HepG2 (cell line): ENCODE results near the gene MAN2A1. TPM values are rescaled to one million over a fixed set of nuclear protein-coding genes. Genes with fewer than 3 reads are reported as not detected.

Experiments used
- EZH2 ChIP-seq: conservative IDR thresholded peaks from 2 replicates; pipeline ENCODE4 v1.6.1; 2012; ENCODE audit warnings: mild to moderate bottlenecking, low read depth, low read length, moderate library complexity
- MLLT10 ChIP-seq: sonication (generic); formaldehyde crosslinking; IDR thresholded peaks from 2 replicates; pipeline ENCODE4 v1.4.0; 2020; ENCODE audit warnings: missing genetic modification reagents
- TBP ChIP-seq: sonication (generic); formaldehyde crosslinking; IDR thresholded peaks from 2 replicates; pipeline ENCODE4 v1.5.0; 2020; ENCODE audit warnings: missing genetic modification reagents
- ZFP36L2 ChIP-seq: sonication (generic); formaldehyde crosslinking; IDR thresholded peaks from 2 replicates; pipeline ENCODE4 v1.4.0; 2020; ENCODE audit warnings: missing genetic modification reagents
- ZFP82 ChIP-seq: sonication (generic); formaldehyde crosslinking; IDR thresholded peaks from 2 replicates; pipeline ENCODE4 v1.5.1; 2020; ENCODE audit warnings: mild to moderate bottlenecking, missing genetic modification reagents, borderline replicate concordance
- ZMYM3 ChIP-seq: sonication (generic); formaldehyde crosslinking; IDR thresholded peaks from 2 replicates; pipeline ENCODE4 v1.5.1; 2020; ENCODE audit warnings: mild to moderate bottlenecking, missing genetic modification reagents
- ZNF280B ChIP-seq: sonication (generic); formaldehyde crosslinking; IDR thresholded peaks from 2 replicates; pipeline ENCODE4 v1.5.0; 2020; ENCODE audit warnings: missing genetic modification reagents, mild to moderate bottlenecking, borderline replicate concordance
- ZNF737 ChIP-seq: sonication (generic); formaldehyde crosslinking; IDR thresholded peaks from 2 replicates; pipeline ENCODE4 v1.5.0; 2020; ENCODE audit warnings: missing genetic modification reagents, mild to moderate bottlenecking, borderline replicate concordance
- polyA plus RNA-seq, 8 experiments: library from polyadenylated mRNA; depleted of rRNA in 3 of 8; stranded (reverse) in 7 of 8; unstranded in 1 of 8; fragments of >200 nt; fragmentation: Illumina TruSeq in 4 of 8; extraction: Trizol in 4 of 8; gene quantifications; 2 replicates each; pipeline versions ENCODE4 v1.2.1 to v1.2.3, GENCODE V29; 2011 to 2016; ENCODE audit warnings: low read depth in 4 of 8, missing spikeins in 1 of 8, mixed read lengths in 1 of 8; ENCODE audit not compliant: insufficient read depth in 1 of 8
- total RNA-seq, 5 experiments: library from RNA; depleted of rRNA; stranded (reverse); fragments of >200 nt; fragmentation: Illumina TruSeq; extraction: Trizol; gene quantifications; 2 replicates each; pipeline ENCODE4 v1.2.3, GENCODE V29; 2016; ENCODE audit warnings: low read depth in 1 of 5
- TF ChIP-seq, protein P1 (sequence below): sonication (generic); formaldehyde crosslinking; IDR thresholded peaks from 2 replicates; pipeline ENCODE4 v1.8.0; 2022; ENCODE audit warnings: low read depth, missing genetic modification reagents

MAN2A1 gene
- total and polyA plus RNA-seq, 2 of the 13 experiments (the other 11 are each of a cell fraction or from before 2014, with no cell fraction given), result 56.2 to 80.5 TPM

GRCh38 chr5:109876030-109876725, 186.5 kb downstream of the MAN2A1 start (continued):
- TF ChIP-seq ZNF280B (CRISPR knock-in tag) (no peak), ZNF737 (CRISPR knock-in tag) (no peak), EZH2 (no peak), ZMYM3 (CRISPR knock-in tag) (no peak), ZFP82 (CRISPR knock-in tag) (no peak), MLLT10 (no peak), ZFP36L2 (CRISPR knock-in tag) (no peak), TBP (CRISPR knock-in tag) (no peak)
- TF ChIP-seq, protein P1, sequence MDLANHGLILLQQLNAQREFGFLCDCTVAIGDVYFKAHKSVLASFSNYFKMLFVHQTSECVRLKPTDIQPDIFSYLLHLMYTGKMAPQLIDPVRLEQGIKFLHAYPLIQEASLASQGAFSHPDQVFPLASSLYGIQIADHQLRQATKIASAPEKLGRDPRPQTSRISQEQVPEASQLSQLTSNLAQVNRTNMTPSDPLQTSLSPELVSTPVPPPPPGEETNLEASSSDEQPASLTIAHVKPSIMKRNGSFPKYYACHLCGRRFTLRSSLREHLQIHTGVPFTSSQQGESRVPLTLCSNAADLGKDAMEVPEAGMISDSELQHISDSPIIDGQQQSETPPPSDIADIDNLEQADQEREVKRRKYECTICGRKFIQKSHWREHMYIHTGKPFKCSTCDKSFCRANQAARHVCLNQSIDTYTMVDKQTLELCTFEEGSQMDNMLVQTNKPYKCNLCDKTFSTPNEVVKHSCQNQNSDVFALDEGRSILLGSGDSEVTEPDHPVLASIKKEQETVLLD (CRISPR knock-in tag), result no peak
